Activated CD8-positive, alpha-beta memory T cell treated with anti-CD3 and anti-CD28 coated beads, Interleukin-2, amount 50 U/mL, for 4 hours (primary cell): ENCODE data around the gene OR2T6.
"Not testable (repeated sequence)": the region's sequence is repeated elsewhere in the genome, so short reads cannot be mapped to it uniquely, and the experiment has no call there.

ENCODE experiments used
- DNase-seq: peaks from one replicate; pipeline ENCODE4 v3.0.0-alpha.2; 2020

Gene OR2T6

GRCh38 chr1:248433811-248434415 is 58.4 kb downstream of the OR2T6 start:
- not testable (repeated sequence) for DNase-seq

GRCh38 chr1:248434913-248435312 is 59.4 kb downstream of the OR2T6 start:
- not testable (repeated sequence) for DNase-seq

- not testable (repeated sequence) for DNase-seq
These were observed 60.8 kb downstream of the OR2T6 start for GRCh38 chr1:248436303-248436702.

- DNase-seq = not testable (repeated sequence)
These were observed 63.1 kb downstream of the OR2T6 start for GRCh38 chr1:248438668-248439067.

GRCh38 chr1:248439283-248439682 is 63.7 kb downstream of the OR2T6 start:
- not testable (repeated sequence) for DNase-seq
